Measurements from ENCODE around the gene DGKB. TPM values are rescaled to one million over a fixed set of nuclear protein-coding genes. Genes with fewer than 3 reads are reported as not detected.

Gene DGKB
- total RNA-seq, 1 donor from 2014 or later: 2.1 TPM

DNA sequence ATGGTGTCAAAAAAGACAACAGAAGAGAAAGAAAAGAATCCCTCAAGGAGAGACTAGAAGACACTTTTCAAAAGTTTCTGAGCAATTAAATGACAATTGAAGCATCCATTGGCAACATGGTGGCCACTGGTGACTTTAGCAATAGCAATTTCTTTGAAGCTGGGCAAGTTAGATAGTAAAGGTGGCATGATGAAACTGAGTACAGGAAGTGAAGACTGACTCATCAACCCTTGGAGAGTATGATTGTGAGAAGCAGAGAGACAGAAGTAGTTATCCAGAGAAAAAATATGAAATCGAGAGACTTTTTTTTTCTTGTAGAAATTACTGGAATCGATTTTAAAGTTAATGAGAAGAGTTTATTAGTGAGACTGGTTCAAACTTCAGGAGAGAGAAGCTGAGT lies 52.5 kb downstream of the DGKB start:
- no peak overlapping the region for H3K4me3 ChIP-seq (ENCODE audit: low read length in 3 of 3)
- H3K9me3 ChIP-seq (ENCODE audit: control insufficient read depth in 3 of 3, low read length in 3 of 3): no peaks in the 10 kb centered on the region
- no peak overlapping the region for H3K9ac ChIP-seq (ENCODE audit: low read depth in 1 of 3, low read length in 3 of 3)
- H3K27me3 ChIP-seq (ENCODE audit: control insufficient read depth in 3 of 3, insufficient read depth in 3 of 3, low read length in 3 of 3): no peaks in the 10 kb centered on the region
- H3K27ac ChIP-seq (ENCODE audit: low read depth, low read length): no peak overlapping the region
- H3K4me1 ChIP-seq (ENCODE audit: control insufficient read depth in 3 of 3, insufficient read depth in 3 of 3, low read length in 3 of 3): no peaks in the 10 kb centered on the region
- H3K36me3 ChIP-seq (ENCODE audit: control insufficient read depth in 3 of 3, insufficient read depth in 3 of 3, low read length in 3 of 3): no peaks in the 10 kb centered on the region

DNA sequence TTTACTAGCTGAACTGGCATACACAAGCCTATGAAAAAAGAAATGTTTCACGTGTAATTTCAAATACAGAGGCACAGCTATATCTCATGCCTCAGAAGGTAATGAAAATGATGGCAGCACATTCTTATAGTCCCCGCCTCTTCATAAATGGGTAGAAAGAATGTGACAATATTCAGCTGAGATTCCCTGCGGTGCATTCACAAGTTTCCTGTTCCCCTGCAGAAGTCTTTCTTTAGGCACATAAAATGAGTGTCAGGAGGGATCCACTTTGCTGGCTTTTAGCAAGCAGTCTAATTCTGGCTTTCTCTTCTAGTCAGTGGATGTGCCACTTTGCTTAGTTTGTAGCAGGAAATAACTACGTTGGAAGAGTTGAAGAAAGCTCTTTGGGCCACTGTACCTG lies 56.1 kb downstream of the DGKB start:
- no peaks in the 10 kb centered on the region for H3K27me3 ChIP-seq (ENCODE audit: control insufficient read depth in 3 of 3, insufficient read depth in 3 of 3, low read length in 3 of 3)
- H3K4me3 ChIP-seq (ENCODE audit: low read length in 3 of 3): no peak overlapping the region
- H3K36me3 ChIP-seq (ENCODE audit: control insufficient read depth in 3 of 3, insufficient read depth in 3 of 3, low read length in 3 of 3): no peaks in the 10 kb centered on the region
- H3K27ac ChIP-seq (ENCODE audit: low read depth, low read length): no peak overlapping the region
- no peak overlapping the region for H3K9ac ChIP-seq (ENCODE audit: low read depth in 1 of 3, low read length in 3 of 3)
- no peaks in the 10 kb centered on the region for H3K9me3 ChIP-seq (ENCODE audit: control insufficient read depth in 3 of 3, low read length in 3 of 3)
- H3K4me1 ChIP-seq (ENCODE audit: control insufficient read depth in 3 of 3, insufficient read depth in 3 of 3, low read length in 3 of 3): no peaks in the 10 kb centered on the region

DNA sequence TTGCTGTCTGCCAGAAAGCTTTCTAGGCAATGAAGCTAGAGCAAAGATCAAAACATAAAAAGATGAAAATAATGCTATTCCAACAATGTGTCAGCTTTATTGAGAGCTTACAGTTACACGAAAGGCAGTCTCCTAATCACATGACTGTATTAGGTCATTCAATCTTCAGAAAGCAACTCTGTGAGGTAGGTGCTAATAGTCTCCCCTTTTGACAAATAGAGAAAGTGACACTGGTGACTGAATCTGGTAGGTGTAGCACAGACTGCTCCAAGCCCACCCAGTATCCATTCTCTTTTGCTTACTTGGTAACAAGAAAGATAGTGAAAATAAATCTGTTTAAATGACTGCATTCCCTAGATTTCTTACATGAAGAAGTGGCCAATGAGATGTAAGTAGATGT lies 58.8 kb downstream of the DGKB start:
- H3K9me3 ChIP-seq (ENCODE audit: control insufficient read depth in 3 of 3, low read length in 3 of 3): no peaks in the 10 kb centered on the region
- H3K4me1 ChIP-seq (ENCODE audit: control insufficient read depth in 3 of 3, insufficient read depth in 3 of 3, low read length in 3 of 3): no peaks in the 10 kb centered on the region
- no peaks in the 10 kb centered on the region for H3K36me3 ChIP-seq (ENCODE audit: control insufficient read depth in 3 of 3, insufficient read depth in 3 of 3, low read length in 3 of 3)
- H3K9ac ChIP-seq (ENCODE audit: low read depth in 1 of 3, low read length in 3 of 3): no peak overlapping the region
- no peak overlapping the region for H3K4me3 ChIP-seq (ENCODE audit: low read length in 3 of 3)
- no peaks in the 10 kb centered on the region for H3K27me3 ChIP-seq (ENCODE audit: control insufficient read depth in 3 of 3, insufficient read depth in 3 of 3, low read length in 3 of 3)
- no peak overlapping the region for H3K27ac ChIP-seq (ENCODE audit: low read depth, low read length)

DNA sequence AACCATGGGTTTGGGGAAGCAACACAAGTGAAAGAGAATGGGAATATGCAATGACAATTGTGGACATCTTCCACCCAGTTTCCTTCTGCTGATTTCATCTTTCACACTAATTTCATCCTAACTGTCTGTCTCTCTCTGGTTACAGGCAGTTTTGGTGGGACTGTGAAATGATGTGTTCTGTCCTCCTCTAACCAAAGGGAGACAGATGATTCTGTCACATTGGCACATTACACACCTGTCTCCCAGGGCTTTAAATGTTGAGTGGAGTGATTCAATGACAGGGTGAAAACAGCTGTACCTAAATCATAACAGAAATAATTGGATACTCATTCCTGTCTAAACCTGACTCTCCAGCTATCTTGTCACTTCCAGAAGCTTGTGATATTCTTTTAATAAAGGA lies 60.0 kb downstream of the DGKB start:
- H3K4me3 ChIP-seq (ENCODE audit: low read length in 3 of 3): no peak overlapping the region
- H3K27me3 ChIP-seq (ENCODE audit: control insufficient read depth in 3 of 3, insufficient read depth in 3 of 3, low read length in 3 of 3): no peaks in the 10 kb centered on the region
- H3K27ac ChIP-seq (ENCODE audit: low read depth, low read length): no peak overlapping the region
- no peak overlapping the region for H3K9ac ChIP-seq (ENCODE audit: low read depth in 1 of 3, low read length in 3 of 3)
- H3K36me3 ChIP-seq (ENCODE audit: control insufficient read depth in 3 of 3, insufficient read depth in 3 of 3, low read length in 3 of 3): no peaks in the 10 kb centered on the region
- H3K9me3 ChIP-seq (ENCODE audit: control insufficient read depth in 3 of 3, low read length in 3 of 3): no peaks in the 10 kb centered on the region
- peaks cover 0 to 1% (median 0%) of the 10 kb centered on the region in 3 donors for H3K4me1 ChIP-seq (ENCODE audit: control insufficient read depth in 3 of 3, insufficient read depth in 3 of 3, low read length in 3 of 3)

DNA sequence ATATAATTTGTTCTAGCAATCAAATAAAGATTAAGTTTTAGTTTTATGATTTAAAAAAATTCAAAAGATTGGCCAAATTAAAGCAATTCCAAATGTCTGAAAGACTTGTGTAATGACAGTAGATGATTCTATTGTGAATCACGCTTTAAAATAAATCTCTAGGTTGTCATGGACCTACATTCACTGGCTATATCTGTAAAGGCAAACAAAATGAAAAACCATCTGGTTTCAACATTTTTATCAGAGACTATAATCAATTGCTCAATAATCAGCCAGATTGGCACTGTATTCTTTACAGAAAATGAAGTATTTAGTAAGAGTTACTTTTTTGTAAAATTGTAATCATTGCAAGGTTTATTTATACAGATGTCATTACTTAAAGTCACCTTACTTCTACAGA lies 60.7 kb downstream of the DGKB start:
- Histone ChIP-seq H3K9me3 (ENCODE audit: control insufficient read depth in 3 of 3, low read length in 3 of 3) (no peaks in the 10 kb centered on the region), H3K4me1 (ENCODE audit: control insufficient read depth in 3 of 3, insufficient read depth in 3 of 3, low read length in 3 of 3) (peaks cover 4 to 5% (median 5%) of the 10 kb centered on the region in 3 donors), H3K9ac (ENCODE audit: low read depth in 1 of 3, low read length in 3 of 3) (no peak overlapping the region), H3K27me3 (ENCODE audit: control insufficient read depth in 3 of 3, insufficient read depth in 3 of 3, low read length in 3 of 3) (no peaks in the 10 kb centered on the region), H3K36me3 (ENCODE audit: control insufficient read depth in 3 of 3, insufficient read depth in 3 of 3, low read length in 3 of 3) (no peaks in the 10 kb centered on the region), H3K4me3 (ENCODE audit: low read length in 3 of 3) (no peak overlapping the region), H3K27ac (ENCODE audit: low read depth, low read length) (no peak overlapping the region)

DNA sequence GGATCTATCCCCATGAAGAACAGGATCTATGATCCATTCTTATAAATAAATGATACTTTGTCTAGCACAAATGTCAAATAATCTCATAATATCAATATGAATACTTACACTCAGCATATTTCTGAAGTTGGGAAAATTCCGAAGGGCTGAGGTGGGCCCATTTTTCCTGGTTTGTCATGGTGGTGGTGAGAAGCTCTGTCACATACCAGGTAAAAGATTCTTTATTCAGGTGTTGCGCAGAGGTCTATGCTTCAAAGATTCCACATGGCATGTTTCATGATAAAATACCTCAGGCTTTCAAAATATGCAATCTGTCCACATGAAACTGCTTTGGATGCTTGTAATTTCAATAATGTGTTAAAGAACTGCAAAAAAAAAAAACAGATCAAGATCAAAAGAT lies 61.5 kb downstream of the DGKB start:
- H3K4me3 ChIP-seq (ENCODE audit: low read length in 3 of 3): no peak overlapping the region
- no peak overlapping the region for H3K9ac ChIP-seq (ENCODE audit: low read depth in 1 of 3, low read length in 3 of 3)
- H3K27me3 ChIP-seq (ENCODE audit: control insufficient read depth in 3 of 3, insufficient read depth in 3 of 3, low read length in 3 of 3): no peaks in the 10 kb centered on the region
- H3K36me3 ChIP-seq (ENCODE audit: control insufficient read depth in 3 of 3, insufficient read depth in 3 of 3, low read length in 3 of 3): no peaks in the 10 kb centered on the region
- no peak overlapping the region for H3K27ac ChIP-seq (ENCODE audit: low read depth, low read length)
- no peaks in the 10 kb centered on the region for H3K9me3 ChIP-seq (ENCODE audit: control insufficient read depth in 3 of 3, low read length in 3 of 3)
- H3K4me1 ChIP-seq (ENCODE audit: control insufficient read depth in 3 of 3, insufficient read depth in 3 of 3, low read length in 3 of 3): peaks cover 8 to 13% (median 11%) of the 10 kb centered on the region in 3 donors

DNA sequence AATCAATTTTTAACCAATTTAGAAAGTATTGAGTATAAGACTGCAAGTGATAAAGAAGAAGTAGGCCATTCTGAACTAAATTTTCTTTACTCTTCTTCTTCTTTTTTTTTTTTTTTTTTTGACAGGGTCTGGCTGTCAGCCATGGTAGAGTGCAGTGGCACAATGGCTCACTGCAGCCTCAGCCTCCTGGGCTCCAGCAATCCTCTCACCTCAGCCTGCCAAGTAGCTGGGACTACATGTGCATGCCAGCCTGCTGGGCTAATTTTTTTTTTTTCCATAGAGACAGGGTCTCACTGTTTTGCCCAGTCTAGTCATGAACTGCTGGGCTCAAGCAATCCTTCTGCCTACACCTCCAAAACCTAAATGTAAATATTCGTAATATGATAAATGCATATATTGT lies 63.2 kb downstream of the DGKB start:
- Histone ChIP-seq H3K27me3 (ENCODE audit: control insufficient read depth in 3 of 3, insufficient read depth in 3 of 3, low read length in 3 of 3) (no peaks in the 10 kb centered on the region), H3K27ac (ENCODE audit: low read depth, low read length) (no peak overlapping the region), H3K4me1 (ENCODE audit: control insufficient read depth in 3 of 3, insufficient read depth in 3 of 3, low read length in 3 of 3) (peaks cover 25 to 29% (median 28%) of the 10 kb centered on the region in 3 donors), H3K4me3 (ENCODE audit: low read length in 3 of 3) (no peak overlapping the region), H3K36me3 (ENCODE audit: control insufficient read depth in 3 of 3, insufficient read depth in 3 of 3, low read length in 3 of 3) (no peaks in the 10 kb centered on the region), H3K9me3 (ENCODE audit: control insufficient read depth in 3 of 3, low read length in 3 of 3) (no peaks in the 10 kb centered on the region), H3K9ac (ENCODE audit: low read depth in 1 of 3, low read length in 3 of 3) (no peak overlapping the region)

DNA sequence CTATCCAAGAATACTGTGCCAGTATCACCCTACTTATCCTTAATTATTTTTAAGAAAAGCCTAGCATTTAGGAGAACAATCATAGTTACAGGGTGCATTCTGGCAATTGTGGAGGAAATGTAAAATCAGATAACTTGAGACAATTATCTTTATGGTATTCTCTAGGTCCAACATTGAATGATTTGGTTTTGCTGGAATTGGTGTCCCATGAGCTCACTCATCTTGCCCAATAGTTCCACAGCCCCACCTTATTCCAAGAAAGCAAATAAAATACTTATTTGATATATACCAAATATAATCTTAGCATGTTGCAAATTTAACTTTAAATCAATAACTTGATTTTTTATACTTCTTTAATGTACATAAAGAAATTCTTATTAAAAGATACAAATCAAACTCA lies 65.3 kb downstream of the DGKB start:
- H3K4me3 ChIP-seq (ENCODE audit: low read length in 3 of 3): no peak overlapping the region
- H3K9ac ChIP-seq (ENCODE audit: low read depth in 1 of 3, low read length in 3 of 3): peak overlapping the region in 1 of 3 donors; percentile 60
- H3K9me3 ChIP-seq (ENCODE audit: control insufficient read depth in 3 of 3, low read length in 3 of 3): no peaks in the 10 kb centered on the region
- H3K27ac ChIP-seq (ENCODE audit: low read depth, low read length): peak overlapping the region; percentile 95
- H3K36me3 ChIP-seq (ENCODE audit: control insufficient read depth in 3 of 3, insufficient read depth in 3 of 3, low read length in 3 of 3): no peaks in the 10 kb centered on the region
- H3K4me1 ChIP-seq (ENCODE audit: control insufficient read depth in 3 of 3, insufficient read depth in 3 of 3, low read length in 3 of 3): peaks cover 28 to 32% (median 31%) of the 10 kb centered on the region in 3 donors
- no peaks in the 10 kb centered on the region for H3K27me3 ChIP-seq (ENCODE audit: control insufficient read depth in 3 of 3, insufficient read depth in 3 of 3, low read length in 3 of 3)

DNA sequence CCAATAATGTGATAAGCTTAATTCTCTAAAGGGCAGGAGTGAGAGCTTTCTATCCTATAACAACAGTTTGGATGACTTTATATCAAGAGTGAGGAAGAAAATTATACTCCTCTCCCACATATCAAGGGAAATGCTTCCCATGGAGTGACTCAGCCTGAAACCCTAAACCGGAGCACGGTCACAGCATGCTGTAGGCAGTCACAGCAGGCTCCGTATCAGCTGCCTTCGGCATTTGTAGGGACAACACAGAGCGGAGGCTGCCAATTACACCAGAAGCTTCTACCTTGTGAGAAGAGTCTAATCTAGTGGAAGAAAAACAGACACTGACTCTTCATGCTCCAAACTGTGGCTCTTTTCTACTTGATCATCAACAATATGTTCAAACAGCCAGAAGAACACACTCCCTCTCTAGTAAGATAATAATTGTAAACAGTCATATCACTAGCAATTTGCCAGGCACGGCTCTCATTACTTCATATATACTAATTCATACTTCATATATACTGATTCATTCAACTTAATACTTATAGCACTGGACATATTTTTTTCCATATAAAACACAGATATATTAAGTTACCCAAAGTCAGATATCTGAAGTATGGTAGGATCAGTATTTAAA lies 65.9 kb downstream of the DGKB start:
- peak overlapping the region; percentile 52 to 76 (median 68) for H3K9ac ChIP-seq (ENCODE audit: low read depth in 1 of 3, low read length in 3 of 3)

DNA sequence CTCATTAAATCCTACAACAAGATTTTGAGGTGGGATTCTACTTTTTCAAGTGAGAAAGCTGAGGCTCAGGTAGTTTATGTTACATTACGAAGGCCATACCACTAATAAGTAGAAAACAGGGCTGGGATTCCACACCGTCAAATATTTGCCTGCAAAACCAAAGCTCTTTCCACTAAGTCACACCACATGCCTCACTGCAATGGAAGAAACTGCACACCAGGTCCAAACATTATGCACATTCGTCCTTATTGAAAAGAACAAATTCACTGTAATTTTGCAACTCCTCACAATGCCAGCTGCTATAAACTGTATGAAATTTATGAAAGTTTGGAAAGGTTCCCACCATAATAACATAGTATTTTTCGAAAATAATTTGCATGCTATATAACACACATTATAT lies 66.5 kb downstream of the DGKB start:
- Histone ChIP-seq H3K4me3 (ENCODE audit: low read length in 3 of 3) (peak overlapping the region in 1 of 3 donors; percentile 12), H3K9ac (ENCODE audit: low read depth in 1 of 3, low read length in 3 of 3) (peak overlapping the region; percentile 52 to 76 (median 68))

More for the DNA sequence above, 65.9 kb downstream of the DGKB start:
- H3K4me1 ChIP-seq (ENCODE audit: control insufficient read depth in 3 of 3, insufficient read depth in 3 of 3, low read length in 3 of 3): peaks cover 28 to 32% (median 31%) of the 10 kb centered on the region in 3 donors
- H3K9me3 ChIP-seq (ENCODE audit: control insufficient read depth in 3 of 3, low read length in 3 of 3): no peaks in the 10 kb centered on the region
- H3K27me3 ChIP-seq (ENCODE audit: control insufficient read depth in 3 of 3, insufficient read depth in 3 of 3, low read length in 3 of 3): no peaks in the 10 kb centered on the region
- peak overlapping the region; percentile 95 for H3K27ac ChIP-seq (ENCODE audit: low read depth, low read length)
- H3K36me3 ChIP-seq (ENCODE audit: control insufficient read depth in 3 of 3, insufficient read depth in 3 of 3, low read length in 3 of 3): no peaks in the 10 kb centered on the region
- peak overlapping the region in 2 of 3 donors; percentile 12 to 42 for H3K4me3 ChIP-seq (ENCODE audit: low read length in 3 of 3)

More for the DNA sequence above, 66.5 kb downstream of the DGKB start:
- Histone ChIP-seq H3K36me3 (ENCODE audit: control insufficient read depth in 3 of 3, insufficient read depth in 3 of 3, low read length in 3 of 3) (no peaks in the 10 kb centered on the region), H3K27me3 (ENCODE audit: control insufficient read depth in 3 of 3, insufficient read depth in 3 of 3, low read length in 3 of 3) (no peaks in the 10 kb centered on the region), H3K4me1 (ENCODE audit: control insufficient read depth in 3 of 3, insufficient read depth in 3 of 3, low read length in 3 of 3) (peaks cover 28 to 32% (median 31%) of the 10 kb centered on the region in 3 donors), H3K9me3 (ENCODE audit: control insufficient read depth in 3 of 3, low read length in 3 of 3) (no peaks in the 10 kb centered on the region), H3K27ac (ENCODE audit: low read depth, low read length) (peak overlapping the region; percentile 95)
